CD4-positive, alpha-beta T cell treated with Interleukin-17A for 4 hours (primary cell): ENCODE measurements around the gene CYP27C1.
"Not testable (repeated sequence)": the region's sequence is repeated elsewhere in the genome, so short reads cannot be mapped to it uniquely, and the experiment has no call there.

Experiments
- DNase-seq: peaks from one replicate; pipeline ENCODE4 v3.0.0-alpha.2; 2020; ENCODE audit warnings: mixed read lengths

Gene CYP27C1

GRCh38 chr2:127220768-127221527 is 849 bp upstream of the CYP27C1 start:
- DNase-seq = no peak

- no peak for DNase-seq
Observed at GRCh38 chr2:127219171-127220070, 678 bp downstream of the CYP27C1 start.

- DNase-seq = no peak
Observed at GRCh38 chr2:127218812-127219170, 1.3 kb downstream of the CYP27C1 start.

- no peak for DNase-seq
Observed at GRCh38 chr2:127217470-127218325, 2.4 kb downstream of the CYP27C1 start.

GRCh38 chr2:127216593-127216992 is 3.5 kb downstream of the CYP27C1 start:
- no peak for DNase-seq

GRCh38 chr2:127216095-127216494 is 4.0 kb downstream of the CYP27C1 start:
- DNase-seq = no peak

- not testable (repeated sequence) for DNase-seq
Observed at GRCh38 chr2:127214201-127214600, 5.9 kb downstream of the CYP27C1 start.

- no peak for DNase-seq
Observed at GRCh38 chr2:127208313-127208712, 11.8 kb downstream of the CYP27C1 start.

- no peak for DNase-seq
Observed at GRCh38 chr2:127205218-127206125, 14.6 kb downstream of the CYP27C1 start.

GRCh38 chr2:127201452-127201851 is 18.6 kb downstream of the CYP27C1 start:
- no peak for DNase-seq

- no peak for DNase-seq
Observed at GRCh38 chr2:127200962-127201361, 19.1 kb downstream of the CYP27C1 start.

GRCh38 chr2:127199223-127199622 is 20.9 kb downstream of the CYP27C1 start:
- DNase-seq = no peak

GRCh38 chr2:127197475-127198385 is 22.4 kb downstream of the CYP27C1 start:
- DNase-seq = peak; percentile 65

- DNase-seq = no peak
Observed at GRCh38 chr2:127196998-127197397, 23.1 kb downstream of the CYP27C1 start.

GRCh38 chr2:127196549-127196948 is 23.6 kb downstream of the CYP27C1 start:
- no peak for DNase-seq

- DNase-seq = no peak
Observed at GRCh38 chr2:127195140-127196074, 24.7 kb downstream of the CYP27C1 start.

- no peak for DNase-seq
Observed at GRCh38 chr2:127194447-127194846, 25.7 kb downstream of the CYP27C1 start.

- DNase-seq = no peak
Observed at GRCh38 chr2:127193967-127194280, 26.2 kb downstream of the CYP27C1 start.

GRCh38 chr2:127193164-127193966 is 26.7 kb downstream of the CYP27C1 start:
- no peak for DNase-seq
